NCI-H2227 (cell line): ENCODE measurements around the gene RBFOX2.
A peak's percentile ranks its signal among the peaks of the same experiment; 100 is the strongest.
"Not testable (repeated sequence)": the region's sequence is repeated elsewhere in the genome, so short reads cannot be mapped to it uniquely, and the experiment has no call there.

Source experiments
- DNase-seq: peaks from one replicate; lab custom pipeline; 2025; ENCODE audit not compliant: unreplicated experiment; lab: John Stamatoyannopoulos, UW

RBFOX2 gene

DNA sequence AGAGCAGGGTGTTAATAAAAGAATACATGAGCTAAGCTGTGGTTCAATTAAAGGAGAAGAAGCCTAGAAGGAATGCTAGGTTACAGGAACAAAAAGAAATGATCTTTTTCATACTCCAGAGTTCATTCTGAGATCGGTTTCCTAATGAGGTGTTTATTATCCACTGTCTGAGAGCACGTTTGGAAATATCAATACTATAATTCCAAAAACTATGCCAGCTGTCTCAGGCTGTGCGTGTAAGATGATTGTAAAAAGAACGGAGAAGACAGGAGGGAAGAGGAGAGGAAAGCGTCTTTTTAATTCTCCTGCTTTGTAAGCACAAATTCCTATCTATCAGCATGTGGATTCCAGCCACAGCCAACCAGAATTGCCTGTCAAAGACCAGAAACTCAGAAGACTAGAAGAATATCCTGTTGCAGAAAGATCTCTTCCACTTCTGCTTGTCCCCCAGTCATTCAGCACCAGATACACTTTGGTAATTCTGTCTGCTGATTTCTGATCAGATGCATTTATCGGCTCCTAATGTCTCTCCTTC is 285.2 kb downstream of the RBFOX2 start:
- DNase-seq: no peak

DNA sequence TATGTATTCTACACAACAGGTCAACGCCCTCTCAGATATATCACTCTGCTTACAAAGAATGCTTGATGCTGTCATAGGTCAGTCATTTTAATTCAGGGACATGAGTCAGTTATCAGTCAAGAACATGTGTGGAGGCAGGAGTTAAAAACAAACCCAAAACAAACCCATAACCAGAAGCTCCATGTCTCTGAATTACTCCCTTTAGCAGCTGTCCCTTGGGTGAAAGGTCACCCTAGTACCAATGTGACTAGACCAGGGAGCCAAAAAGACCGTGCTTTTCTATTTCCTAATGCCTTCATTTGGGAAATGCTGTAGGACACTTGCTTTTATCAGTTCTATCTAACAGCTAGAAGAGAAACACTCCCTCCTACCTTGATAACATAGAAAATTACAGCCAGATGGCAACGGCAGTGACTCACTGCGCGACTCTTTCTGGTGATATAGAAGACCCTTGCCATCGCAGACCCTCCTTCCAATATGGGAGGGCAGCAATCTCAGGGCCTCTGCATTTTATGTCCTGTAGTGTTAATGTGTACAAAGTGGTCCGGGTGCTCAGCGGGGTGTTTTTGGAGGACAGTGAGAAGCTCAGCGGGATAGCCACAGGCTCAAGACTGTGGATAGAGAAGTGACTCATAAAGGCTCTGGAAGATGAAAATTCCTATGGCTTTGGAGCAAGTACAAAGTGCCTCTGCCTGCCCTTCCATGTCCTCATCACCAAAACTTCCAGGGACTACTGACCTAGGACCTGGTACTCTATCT is 286.1 kb downstream of the RBFOX2 start:
- peak; percentile 29 for DNase-seq

DNA sequence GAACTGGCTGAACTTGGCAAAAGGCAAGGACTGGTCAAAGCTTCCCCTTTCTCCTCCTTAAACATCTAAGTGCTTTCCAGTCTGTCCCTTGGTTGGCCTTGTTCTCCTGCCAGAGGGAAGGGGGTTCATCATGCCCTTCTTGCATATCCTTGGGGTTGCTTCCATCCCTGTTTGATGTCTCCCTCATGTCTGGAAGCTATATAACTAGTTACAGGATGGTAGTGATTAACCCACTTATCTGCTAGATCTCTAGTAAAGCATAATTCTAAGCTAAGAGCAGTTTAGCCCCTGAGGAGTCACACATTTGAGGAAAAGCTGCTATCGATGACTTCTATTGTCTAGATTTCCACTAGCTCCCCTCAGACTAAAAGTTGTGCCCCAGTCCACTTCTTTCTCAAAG is 288.0 kb downstream of the RBFOX2 start:
- DNase-seq: no peak

DNA sequence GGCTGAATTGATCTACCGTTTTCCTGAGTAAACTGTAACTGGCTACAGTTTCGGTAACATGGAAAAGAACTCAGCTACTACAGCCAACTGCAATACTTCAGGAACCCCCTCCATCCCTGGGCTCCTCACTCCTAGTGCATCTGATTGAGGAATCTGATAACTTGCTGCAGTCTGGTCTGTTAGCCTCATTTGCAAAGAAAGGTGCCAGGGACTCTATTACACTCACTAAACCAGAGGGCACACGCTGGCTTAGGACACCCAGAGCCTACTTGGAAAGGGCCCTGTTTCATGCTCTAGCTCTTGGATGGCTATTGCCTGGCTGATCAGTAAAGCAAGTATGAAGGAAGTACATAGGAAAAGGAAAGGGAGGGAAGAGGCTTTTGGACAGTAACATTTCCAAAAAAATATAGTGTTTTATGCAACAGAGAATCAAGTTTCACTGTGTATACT is 288.7 kb downstream of the RBFOX2 start:
- no peak for DNase-seq

DNA sequence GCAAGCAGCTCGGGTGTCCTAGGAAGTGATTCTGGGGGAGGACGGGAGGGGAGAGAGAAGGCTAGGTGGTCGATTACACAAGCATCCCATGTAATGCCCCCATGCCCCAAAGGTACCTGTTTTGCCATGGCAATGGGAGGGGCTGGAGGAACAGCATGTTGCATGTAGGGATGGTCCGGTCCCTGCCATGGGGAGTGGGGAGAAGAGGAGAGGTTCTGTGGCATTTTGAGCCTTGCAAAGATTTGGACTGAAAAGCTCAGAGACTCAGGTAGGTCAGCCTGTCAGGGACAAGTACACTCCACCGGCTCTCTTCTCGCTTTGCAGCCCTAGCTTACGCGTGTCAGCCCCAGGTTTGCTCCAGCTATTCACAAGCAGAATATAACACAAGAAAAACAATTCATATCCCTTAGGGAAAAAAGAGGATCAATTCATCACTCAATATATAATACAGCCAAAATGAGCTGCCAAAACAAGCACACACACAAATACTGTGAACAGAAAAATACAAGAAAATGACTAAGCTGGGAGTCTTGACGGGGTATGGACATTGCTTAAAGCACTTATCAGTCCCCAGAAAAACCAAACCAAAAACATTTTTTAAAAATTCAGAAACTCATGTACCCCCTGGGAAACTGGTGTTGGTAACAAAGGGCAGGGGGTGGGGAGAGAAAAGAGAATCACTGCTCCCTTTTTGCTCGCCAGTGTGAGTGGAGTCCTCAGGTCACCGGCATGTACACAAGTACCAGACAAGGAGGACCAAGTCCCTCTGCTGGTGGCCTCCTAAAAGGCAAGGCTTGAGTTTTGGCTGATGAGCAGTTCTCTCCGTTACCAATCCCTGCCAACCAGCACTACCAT is 289.3 kb downstream of the RBFOX2 start:
- no peak for DNase-seq

DNA sequence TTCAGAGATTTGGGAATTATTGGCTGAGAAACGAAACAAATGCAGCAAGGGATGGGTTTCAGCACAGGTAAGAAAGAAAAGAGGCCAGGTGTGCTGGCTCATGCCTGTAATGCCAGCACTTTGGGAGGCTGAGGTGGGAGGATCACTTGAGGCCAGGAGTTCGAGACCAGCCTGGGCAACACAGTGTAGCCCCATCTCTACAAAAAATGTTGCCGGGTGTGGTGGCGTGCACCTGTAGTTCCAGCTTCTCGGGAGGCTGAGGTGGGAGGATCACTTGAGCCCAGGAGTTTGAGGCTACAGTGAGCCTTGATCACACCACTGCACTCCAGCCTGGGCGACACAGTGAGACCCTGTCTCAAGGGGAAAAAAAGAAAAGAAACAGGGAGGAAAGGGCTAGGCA is 290.7 kb downstream of the RBFOX2 start:
- DNase-seq: not testable (repeated sequence)

DNA sequence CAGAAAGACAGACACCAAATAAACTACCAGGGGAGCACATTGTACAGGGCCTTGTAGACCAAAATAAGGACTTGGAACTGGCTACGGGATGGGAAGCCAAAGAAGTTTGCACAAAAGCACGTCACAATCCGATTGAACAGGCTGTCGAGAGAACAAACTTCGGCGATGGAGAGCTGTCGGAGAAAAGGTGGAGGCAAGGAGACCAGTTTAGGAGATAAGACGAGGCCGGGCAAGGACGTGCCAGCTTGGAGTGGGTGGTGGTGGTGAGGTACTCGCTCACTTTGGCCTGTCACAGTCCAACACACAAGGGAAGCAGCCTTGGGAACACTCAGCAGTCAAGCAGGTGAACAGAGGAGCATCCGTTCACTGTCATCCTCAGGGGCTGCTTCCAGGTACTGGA is 291.9 kb downstream of the RBFOX2 start:
- no peak for DNase-seq

DNA sequence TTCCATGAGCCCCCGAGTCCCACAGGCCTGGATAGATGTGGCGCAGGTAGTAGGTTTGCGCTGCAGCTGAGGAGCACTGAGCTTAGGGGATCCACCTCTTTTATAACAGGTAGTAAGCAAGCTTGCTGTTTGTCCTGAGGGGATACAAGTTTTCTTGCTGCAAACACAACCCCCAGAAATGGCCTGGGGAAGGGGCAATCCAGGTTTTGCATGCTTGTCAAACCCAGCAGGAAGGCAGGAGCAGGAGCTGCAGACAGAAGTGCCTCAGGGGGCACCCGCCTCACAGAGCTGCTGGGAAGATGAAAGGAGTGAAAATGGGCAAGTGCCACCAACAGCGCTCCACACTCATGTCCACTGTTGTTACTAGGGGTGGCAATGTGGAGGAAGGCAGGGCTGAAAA is 292.5 kb downstream of the RBFOX2 start:
- no peak for DNase-seq

DNA sequence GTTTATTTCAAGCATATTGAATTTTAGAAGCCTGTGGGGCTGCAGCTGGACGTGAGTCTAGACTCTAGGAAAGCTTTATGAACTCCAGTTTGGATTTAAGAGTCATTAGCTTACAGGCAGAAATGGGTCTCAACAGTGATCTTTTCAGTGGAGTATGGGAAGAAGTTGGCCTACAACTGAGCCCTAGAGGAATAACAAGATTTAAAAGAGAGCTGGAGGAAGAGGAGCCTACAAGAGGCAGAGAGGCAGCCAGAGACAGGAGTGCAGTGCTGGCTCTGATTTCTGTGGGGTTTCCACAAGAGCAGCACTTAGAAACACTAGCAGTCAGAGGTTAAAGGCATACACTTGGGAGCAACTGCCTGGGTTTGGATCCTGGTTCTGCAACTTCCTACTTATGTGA is 293.1 kb downstream of the RBFOX2 start:
- no peak for DNase-seq

DNA sequence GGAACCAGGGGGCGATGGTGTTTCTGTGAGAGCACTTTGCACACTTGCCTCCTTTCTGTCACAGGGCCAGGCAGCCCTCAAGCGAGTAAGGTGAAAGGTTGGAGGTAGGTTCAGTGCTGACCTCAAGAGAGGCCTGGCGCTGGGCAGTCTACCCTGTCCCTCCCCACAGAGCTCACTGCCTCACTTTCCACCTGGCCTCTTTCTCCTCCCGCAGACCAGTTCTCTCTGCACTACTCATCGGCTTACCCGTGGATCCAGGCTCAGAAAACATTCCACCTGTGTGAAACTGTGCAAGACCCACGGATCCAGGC is 294.2 kb downstream of the RBFOX2 start:
- no peak for DNase-seq

DNA sequence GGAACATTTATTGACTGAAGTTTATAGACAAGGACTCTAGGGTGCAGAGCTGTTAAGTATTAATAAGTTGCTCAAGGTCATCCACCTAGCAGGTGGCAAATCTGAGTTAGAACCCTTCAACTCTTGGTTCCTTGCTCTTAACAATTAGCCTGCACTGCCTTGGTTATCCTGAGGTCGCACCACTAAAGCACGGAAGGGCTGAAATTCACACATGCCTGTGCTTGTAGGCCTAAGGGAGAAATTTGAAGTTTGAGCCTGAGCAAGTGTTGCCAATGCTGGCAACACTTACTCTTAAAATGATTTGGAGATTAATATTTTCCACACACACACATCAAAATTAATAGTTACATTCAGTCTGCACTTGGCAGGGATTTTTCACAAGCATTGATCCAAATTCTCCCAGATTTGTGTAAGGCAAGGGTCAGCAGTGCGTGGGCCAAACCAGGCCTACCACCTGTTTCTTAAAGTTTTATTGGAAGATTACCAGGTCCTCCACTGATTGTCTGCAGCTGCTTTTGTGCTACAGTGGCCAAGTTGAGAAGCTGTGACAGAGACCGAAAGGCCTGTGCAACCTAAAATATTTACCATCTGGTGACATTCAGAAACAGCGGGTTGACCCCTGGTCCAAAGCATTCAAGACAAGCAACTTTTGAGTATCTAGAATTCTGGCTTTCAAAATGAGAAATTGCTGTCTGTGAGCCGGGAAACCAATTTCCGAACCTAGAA is 294.7 kb downstream of the RBFOX2 start:
- no peak for DNase-seq

DNA sequence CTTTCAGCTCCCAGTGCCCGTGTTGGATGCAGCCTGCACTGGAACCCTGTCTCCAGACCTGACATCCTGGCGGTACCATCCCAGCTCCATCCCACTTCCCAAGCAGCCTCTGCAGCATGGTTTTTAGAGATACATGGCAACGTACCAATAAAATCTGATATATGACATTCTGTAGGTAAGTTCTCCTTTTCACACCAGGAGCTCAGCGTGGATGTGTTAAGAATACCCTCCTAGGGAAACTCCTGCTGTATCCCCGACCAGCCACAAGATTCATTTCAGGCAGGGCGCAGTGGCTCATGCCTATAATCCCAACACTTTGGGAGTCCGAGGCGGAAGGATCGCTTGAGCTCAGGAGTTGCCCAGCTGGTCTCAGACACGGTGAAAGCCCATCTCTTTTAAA is 295.6 kb downstream of the RBFOX2 start:
- DNase-seq: no peak

DNA sequence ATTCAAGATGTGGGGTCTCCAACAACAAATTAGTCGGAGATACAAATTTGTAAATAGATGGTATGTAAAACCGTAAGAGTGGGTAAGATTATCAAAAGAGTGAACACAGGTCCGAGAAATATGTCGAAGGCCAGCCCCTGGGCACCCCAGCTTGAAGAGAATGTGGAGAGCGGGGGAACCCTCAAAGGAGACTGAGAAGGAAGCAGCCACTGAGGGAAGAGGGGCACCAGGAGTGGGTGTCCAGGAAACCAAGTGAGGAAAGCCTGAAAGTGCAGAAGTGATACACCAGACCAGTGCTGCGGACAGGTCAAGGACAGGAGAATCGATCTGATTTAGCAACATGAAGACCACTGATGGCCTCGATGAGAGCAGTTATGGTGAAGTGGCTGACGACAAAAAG is 296.5 kb downstream of the RBFOX2 start:
- no peak for DNase-seq

DNA sequence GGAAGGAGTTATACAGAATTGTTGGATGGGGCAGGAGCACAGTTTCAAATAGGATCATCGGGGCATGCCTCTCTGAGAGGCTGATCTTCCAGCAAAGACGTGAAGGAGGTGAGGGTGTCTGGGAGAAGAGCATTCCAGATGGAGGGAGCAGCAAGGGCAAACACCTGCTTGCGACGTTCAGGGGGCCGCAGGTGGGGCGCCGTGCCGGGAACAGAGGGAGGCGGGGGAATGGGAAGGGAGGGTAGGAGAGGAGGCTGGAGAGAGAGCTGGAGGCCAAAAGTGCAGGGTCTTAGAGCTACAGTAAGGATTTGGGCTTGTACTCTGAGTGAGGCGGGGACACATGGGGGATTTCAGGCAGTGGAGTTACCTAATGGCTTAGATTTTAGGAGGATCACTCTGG is 297.3 kb downstream of the RBFOX2 start:
- DNase-seq: no peak

DNA sequence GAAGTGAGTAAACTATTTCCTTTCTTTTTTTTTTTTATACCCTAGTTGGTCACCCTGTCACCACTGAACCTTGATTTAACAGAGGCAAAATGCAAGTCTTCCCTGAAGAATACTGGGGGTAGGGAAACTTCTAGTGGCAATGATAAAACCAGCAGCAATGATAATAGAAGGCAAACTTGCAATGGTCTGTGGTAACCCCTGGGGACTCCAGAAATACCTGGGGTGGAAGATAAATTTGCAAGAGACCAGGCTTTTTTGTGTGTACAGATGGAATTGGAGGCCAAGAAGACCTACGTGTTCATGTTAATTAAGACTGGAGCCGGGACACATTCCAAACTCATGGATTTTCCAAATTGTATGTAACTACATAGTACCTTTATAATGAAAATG is 299.3 kb downstream of the RBFOX2 start:
- DNase-seq: no peak

DNA sequence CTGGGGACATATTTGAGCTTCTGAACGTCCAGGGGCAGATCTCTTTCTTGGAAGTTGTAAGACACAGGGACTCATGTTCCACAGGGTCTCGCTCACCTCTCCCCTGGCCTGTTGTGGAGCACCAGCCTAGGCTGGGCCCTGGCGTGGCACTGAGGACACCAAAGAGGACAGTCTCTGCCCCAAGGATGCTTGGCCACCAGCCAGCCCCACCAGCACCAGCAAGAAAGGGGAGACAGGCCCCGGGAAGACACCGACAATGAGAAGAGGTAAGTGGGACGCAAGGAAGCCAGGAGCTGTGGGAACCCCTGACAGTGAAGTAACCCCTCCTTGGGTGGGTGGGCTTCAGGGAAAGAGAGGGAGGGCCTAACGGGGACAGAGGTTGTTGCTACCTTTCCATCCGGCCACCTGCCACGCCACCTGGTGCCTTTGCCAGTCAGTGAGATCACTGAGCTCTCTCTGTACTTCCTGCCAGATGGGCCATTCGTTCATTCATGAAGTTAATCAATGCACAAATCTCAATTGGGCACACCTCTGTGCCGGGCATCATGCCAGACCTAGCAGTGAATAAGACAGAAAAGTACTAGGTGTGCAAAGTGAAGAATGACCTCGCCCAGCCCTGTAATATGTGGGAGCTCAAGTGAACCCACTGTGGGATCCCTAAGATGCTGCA is 299.9 kb downstream of the RBFOX2 start:
- no peak for DNase-seq

DNA sequence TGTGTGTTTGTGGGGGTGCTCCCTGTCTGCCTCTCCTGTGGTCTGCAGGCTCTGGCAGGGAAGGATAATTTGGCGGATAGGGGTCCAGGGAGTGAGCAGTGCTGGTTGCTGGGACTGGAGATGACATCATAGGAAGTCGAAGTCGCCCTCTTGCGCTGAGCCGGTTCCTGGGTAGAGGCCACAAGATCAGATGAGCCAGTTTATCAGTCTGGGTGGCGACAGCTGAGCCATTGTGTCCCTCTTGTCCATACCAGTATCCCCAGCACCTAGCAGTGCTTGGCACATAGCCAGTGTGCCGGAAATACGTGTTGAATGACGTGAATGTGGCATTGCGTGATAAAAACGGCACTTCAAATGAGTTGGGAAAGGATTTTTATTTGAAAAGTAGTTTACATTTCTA is 301.2 kb downstream of the RBFOX2 start:
- DNase-seq: no peak

DNA sequence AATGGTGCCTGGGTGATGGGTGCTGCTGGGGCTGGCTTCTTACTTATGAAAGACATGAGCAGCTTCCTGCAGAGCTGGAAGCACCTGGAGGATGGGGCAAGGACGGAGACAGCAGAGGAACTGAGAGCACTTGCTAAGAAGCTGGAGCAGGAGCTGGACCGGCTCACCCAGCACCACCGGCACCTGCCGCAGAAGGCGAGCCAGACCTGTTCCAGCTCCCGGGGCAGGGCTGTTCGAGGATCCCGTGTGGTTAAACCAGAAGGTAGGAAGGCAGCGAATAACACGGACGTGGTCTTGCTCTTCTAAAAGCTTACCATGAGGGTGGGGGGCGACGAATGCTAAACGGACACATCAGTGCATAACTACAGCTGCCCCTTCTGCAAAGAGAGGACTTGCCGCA is 301.7 kb downstream of the RBFOX2 start:
- DNase-seq: no peak

DNA sequence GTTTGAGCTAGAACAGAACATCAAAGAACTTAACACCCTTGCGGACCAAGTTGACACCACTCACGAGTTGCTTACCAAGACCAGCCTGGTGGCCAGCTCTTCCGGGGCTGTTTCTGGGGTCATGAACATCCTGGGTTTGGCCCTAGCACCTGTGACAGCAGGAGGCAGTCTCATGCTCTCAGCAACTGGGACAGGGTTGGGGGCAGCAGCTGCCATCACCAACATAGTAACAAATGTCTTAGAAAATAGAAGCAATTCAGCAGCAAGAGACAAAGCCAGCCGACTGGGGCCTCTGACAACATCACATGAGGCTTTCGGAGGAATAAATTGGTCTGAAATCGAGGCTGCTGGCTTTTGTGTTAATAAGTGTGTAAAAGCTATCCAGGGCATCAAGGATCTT is 302.2 kb downstream of the RBFOX2 start:
- no peak for DNase-seq

DNA sequence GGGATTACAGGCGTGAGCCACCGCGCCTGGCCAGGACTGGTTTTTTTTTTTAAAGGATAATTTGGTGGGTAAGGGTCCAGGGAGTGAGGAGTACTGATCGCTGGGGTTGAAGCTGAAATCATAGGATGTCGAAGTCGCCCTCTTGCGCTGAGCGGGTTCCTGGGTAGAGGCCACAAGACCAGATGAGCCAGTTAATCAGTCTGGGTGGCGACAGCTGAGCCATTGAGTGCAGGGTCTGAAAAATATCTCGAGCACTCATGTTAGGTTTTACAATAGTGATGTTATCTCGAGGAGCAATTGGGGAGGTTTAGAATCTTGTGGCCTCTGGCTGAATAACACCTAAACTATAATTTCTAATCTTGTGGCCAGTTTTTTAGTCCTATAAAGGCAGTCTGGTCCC is 303.1 kb downstream of the RBFOX2 start:
- no peak for DNase-seq

DNA sequence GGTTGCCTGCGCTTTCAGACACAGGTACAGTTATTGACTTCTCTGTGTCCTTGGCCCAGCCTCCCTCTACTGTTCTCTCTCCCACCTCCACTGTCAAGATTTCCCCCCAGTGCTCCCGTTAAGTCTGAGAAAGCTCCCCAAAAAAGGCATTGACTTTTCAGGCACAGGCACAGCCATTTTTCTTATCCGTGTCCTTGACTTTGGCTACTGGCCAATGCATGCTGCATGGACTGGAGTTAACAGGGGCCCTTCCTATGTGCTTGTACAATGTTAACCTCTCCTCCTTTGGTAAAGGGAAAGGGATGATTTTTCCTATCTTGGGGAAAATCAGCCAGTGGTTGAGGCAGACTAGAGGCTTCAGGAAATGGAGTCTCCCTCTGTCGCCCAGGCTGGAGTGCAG is 306.7 kb downstream of the RBFOX2 start:
- DNase-seq: no peak
